HCT116 (cell line): ENCODE data around the gene RINL. TPM values are rescaled to one million over a fixed set of nuclear protein-coding genes. Genes with fewer than 3 reads are reported as not detected.

Source experiments
- ATAC-seq: fragments of 200-7000 bp; cut with Tn5 transposase; 2 replicates; pipeline ENCODE4 v1.9.1; 2020; ENCODE audit warnings: mild to moderate bottlenecking, moderate library complexity
- BruUV-seq: library from RNA; stranded (reverse); fragments of 400-500 nt; replicated peaks from 2 replicates; lab custom pipeline; 2021; lab: Mats Ljungman, UMichigan
- CTCF ChIA-PET: fragments of 300-600 bp; sonication (Branson Sonifier 250); formaldehyde crosslinking; loops from one replicate; lab custom pipeline; 2021; ENCODE audit warnings: antibody characterized with exemption; lab: Charles Lee
- POLR2A ChIA-PET: fragments of 300-600, 350-600 bp; sonication (Branson Sonifier 250); formaldehyde crosslinking; loops from one replicate; lab custom pipeline; 2021; ENCODE audit warnings: antibody characterized with exemption; lab: Charles Lee
- RAD21 ChIA-PET, 2 experiments: fragments of 300-600 bp; sonication (Branson Sonifier 250); formaldehyde crosslinking; loops; one replicate each; lab custom pipeline; 2023; ENCODE audit warnings: low total read pairs in 2 of 2; ENCODE audit not compliant: uncharacterized antibody in 2 of 2, unreplicated experiment in 2 of 2, low non-redundant PET in 1 of 2; lab: Charles Lee
- DNase-seq: peaks from one replicate; pipeline ENCODE4 v3.0.0-alpha.2; 2010; ENCODE audit warnings: low read depth, low spot score
- H2AFZ ChIP-seq: fragments of 200-600 bp; shearing (Covaris generic), sonication (generic); 2 replicates; pipeline ENCODE4 v1.6.1; 2017; ENCODE audit warnings: low read depth, mixed run types, mixed read lengths, antibody characterized with exemption, low read length; ENCODE audit not compliant: poor library complexity, severe bottlenecking
- H3K27ac ChIP-seq: 2 replicates; pipeline ENCODE4 v1.5.1; 2012; ENCODE audit warnings: low read depth, low read length
- H3K27me3 ChIP-seq: fragments of 200-600 bp; sonication (generic); 2 replicates; pipeline ENCODE4 v1.6.1; 2016; ENCODE audit warnings: mixed run types, low read length, mixed read lengths; ENCODE audit not compliant: insufficient read depth
- H3K36me3 ChIP-seq, 2 experiments: fragments of 200-500 bp in 1 of 2; fragments of 200-600 bp in 1 of 2; sonication (Bioruptor generic) in 1 of 2; sonication (generic) in 1 of 2; 2 replicates each; pipeline versions ENCODE4 v1.5.1 to v1.6.1; 2014 to 2016; ENCODE audit warnings: low read length in 2 of 2, inconsistent platforms in 1 of 2, mixed read lengths in 1 of 2, mixed run types in 1 of 2; ENCODE audit not compliant: insufficient read depth in 2 of 2, control insufficient read depth in 1 of 2
- H3K4me1 ChIP-seq, 2 experiments: fragments of 200-600 bp in 1 of 2; sonication (generic) in 1 of 2; 2 replicates each; pipeline versions ENCODE4 v1.5.1 to v1.6.1; 2012 to 2017; ENCODE audit warnings: low read length in 2 of 2, inconsistent platforms in 1 of 2, mild to moderate bottlenecking in 1 of 2, mixed read lengths in 1 of 2, mixed run types in 1 of 2, moderate library complexity in 1 of 2; ENCODE audit not compliant: insufficient read depth in 2 of 2, control insufficient read depth in 1 of 2
- H3K4me2 ChIP-seq: fragments of 200-600 bp; sonication (generic); 2 replicates; pipeline ENCODE4 v1.6.1; 2017; ENCODE audit warnings: mixed run types, low read length, mixed read lengths
- H3K4me3 ChIP-seq, 2 experiments: fragments of 200-600 bp in 1 of 2; sonication (generic) in 1 of 2; replicated peaks in 1 of 2; 2 replicates each; pipeline ENCODE4 v1.5.1; 2011 to 2016; ENCODE audit warnings: low read length in 2 of 2, control low read depth in 1 of 2, low read depth in 1 of 2, mild to moderate bottlenecking in 1 of 2, mixed read lengths in 1 of 2, mixed run types in 1 of 2
- H3K79me2 ChIP-seq: fragments of 200-600 bp; sonication (generic); 2 replicates; pipeline ENCODE4 v1.6.1; 2017; ENCODE audit warnings: mild to moderate bottlenecking, mixed run types, low read length, moderate library complexity, mixed read lengths; ENCODE audit not compliant: insufficient read depth
- H3K9ac ChIP-seq: fragments of 200-600 bp; sonication (generic); 2 replicates; pipeline ENCODE4 v1.6.1; 2016; ENCODE audit warnings: low read length, mixed read lengths
- H3K9me2 ChIP-seq: fragments of 200-600 bp; sonication (generic), shearing (Covaris generic); 2 replicates; pipeline ENCODE4 v1.6.1; 2017; ENCODE audit warnings: mixed run types, mild to moderate bottlenecking, moderate library complexity; ENCODE audit not compliant: insufficient read depth
- H3K9me3 ChIP-seq, 2 experiments: fragments of 200-500 bp in 1 of 2; fragments of 200-600 bp in 1 of 2; sonication (Bioruptor generic) in 1 of 2; sonication (generic) in 1 of 2; 2 replicates each; pipeline ENCODE4 v1.6.1; 2014 to 2017; ENCODE audit warnings: low read length in 2 of 2, mixed read lengths in 2 of 2, inconsistent platforms in 1 of 2, low read depth in 1 of 2, mild to moderate bottlenecking in 1 of 2, mixed run types in 1 of 2, moderate library complexity in 1 of 2; ENCODE audit not compliant: control insufficient read depth in 1 of 2, insufficient read depth in 1 of 2
- H4K20me1 ChIP-seq: fragments of 200-600 bp; sonication (generic), shearing (Covaris generic); 2 replicates; pipeline ENCODE4 v1.6.1; 2017; ENCODE audit warnings: mixed run types, mild to moderate bottlenecking, moderate library complexity; ENCODE audit not compliant: insufficient read depth
- ATF3 ChIP-seq: IDR thresholded peaks from 2 replicates; pipeline ENCODE4 v1.6.1; 2012
- CBX3 ChIP-seq: IDR thresholded peaks from 2 replicates; pipeline ENCODE4 v1.6.1; 2012; ENCODE audit warnings: low read depth
- CEBPB ChIP-seq: IDR thresholded peaks from 2 replicates; pipeline ENCODE4 v1.6.1; 2012; ENCODE audit warnings: low read depth
- CTCF ChIP-seq, 3 experiments: fragments of 200-600 bp in 1 of 3; sonication (generic) in 1 of 3; IDR thresholded peaks in 2 of 3; conservative IDR thresholded peaks in 1 of 3; 2 replicates each; pipeline ENCODE4 v1.5.1; 2012 to 2017; ENCODE audit warnings: low read depth in 2 of 3, low read length in 2 of 3, antibody characterized with exemption in 1 of 3, borderline replicate concordance in 1 of 3, control low read depth in 1 of 3, mild to moderate bottlenecking in 1 of 3, mixed read lengths in 1 of 3, mixed run types in 1 of 3, moderate library complexity in 1 of 3; ENCODE audit not compliant: insufficient read depth in 1 of 3
- EGR1 ChIP-seq: IDR thresholded peaks from 2 replicates; pipeline ENCODE4 v1.6.1; 2012; ENCODE audit warnings: low read depth
- EZH2 ChIP-seq: fragments of 200-600 bp; sonication (generic); IDR thresholded peaks from 2 replicates; pipeline ENCODE4 v1.6.1; 2017; ENCODE audit warnings: antibody characterized with exemption, mixed run types
- EZH2phosphoT487 ChIP-seq: fragments of 200-600 bp; IDR thresholded peaks from 2 replicates; pipeline ENCODE4 v1.6.1; 2018; ENCODE audit warnings: antibody characterized with exemption, borderline replicate concordance
- FOSL1 ChIP-seq: IDR thresholded peaks from 2 replicates; pipeline ENCODE4 v1.6.1; 2012; ENCODE audit warnings: low read depth
- JUND ChIP-seq: IDR thresholded peaks from 2 replicates; pipeline ENCODE4 v1.6.1; 2012
- MAX ChIP-seq: IDR thresholded peaks from 2 replicates; pipeline ENCODE4 v1.6.1; 2012
- POLR2A ChIP-seq: IDR thresholded peaks from 2 replicates; pipeline ENCODE4 v1.7.0; 2011; ENCODE audit warnings: borderline replicate concordance; ENCODE audit not compliant: insufficient read depth, insufficient read length; ENCODE audit errors: extremely low read depth
- POLR2AphosphoS5 ChIP-seq: IDR thresholded peaks from 2 replicates; pipeline ENCODE4 v1.6.1; 2011; ENCODE audit warnings: mild to moderate bottlenecking, low read depth, low read length, moderate library complexity
- RAD21 ChIP-seq: IDR thresholded peaks from 2 replicates; pipeline ENCODE4 v1.6.1; 2012; ENCODE audit warnings: low read depth, mild to moderate bottlenecking
- REST ChIP-seq: IDR thresholded peaks from 2 replicates; pipeline ENCODE4 v1.6.1; 2012; ENCODE audit warnings: low read depth
- SP1 ChIP-seq: IDR thresholded peaks from 2 replicates; pipeline ENCODE4 v1.6.1; 2012; ENCODE audit warnings: low read depth
- SRF ChIP-seq: IDR thresholded peaks from 2 replicates; pipeline ENCODE4 v1.6.1; 2012; ENCODE audit warnings: low read depth
- TCF7L2 ChIP-seq: IDR thresholded peaks from 2 replicates; pipeline ENCODE4 v1.7.0; 2011; ENCODE audit warnings: borderline replicate concordance, inconsistent platforms; ENCODE audit not compliant: insufficient read depth, insufficient read length; ENCODE audit errors: extremely low read depth
- YY1 ChIP-seq: IDR thresholded peaks from 2 replicates; pipeline ENCODE4 v1.6.1; 2011; ENCODE audit warnings: low read length, low read depth, moderate library complexity, mild to moderate bottlenecking; ENCODE audit not compliant: insufficient replicate concordance; ENCODE audit errors: extremely low read depth
- ZFX ChIP-seq: fragments of 450-650 bp; IDR thresholded peaks from 2 replicates; pipeline ENCODE4 v1.6.1; 2017
- ZNF274 ChIP-seq: fragments of 200-500 bp; sonication (Bioruptor generic); IDR thresholded peaks from 2 replicates; pipeline ENCODE4 v1.6.1; 2014; ENCODE audit warnings: mild to moderate bottlenecking, low read depth, low read length, inconsistent platforms
- intact Hi-C: fragments of 100-400 bp; cut with micrococcal nuclease; formaldehyde crosslinking; loops from 2 replicates; pipeline ENCODE4 v1.10.0; 2022
- total RNA-seq: library from RNA; stranded (reverse); gene quantifications from one replicate; pipeline ENCODE4 v1.2.1, GENCODE V29; 2021; ENCODE audit not compliant: unreplicated experiment

The RINL gene
- total RNA-seq, 1 experiment from 2014 or later = 28.6 TPM

GRCh38 chr19:38834104-38834490 lies 44.0 kb downstream of the RINL start:
- Histone ChIP-seq H2AFZ (no peak overlapping the region), H3K4me3 (no peak overlapping the region), H3K4me2 (no peak overlapping the region), H3K27ac (no peak overlapping the region), H3K9ac (no peak overlapping the region), H4K20me1 (peaks cover 3% of the 10 kb centered on the region; the same call in 1 of the 2 replicates), H3K36me3 (peaks cover 24 to 29% of the 10 kb centered on the region in 2 experiments; a peak in 3 of 4 replicates), H3K9me2 (no peaks in the 10 kb centered on the region), H3K4me1 (peaks cover 2 to 27% of the 10 kb centered on the region in 2 experiments; a peak in 3 of 4 replicates), H3K9me3 (no peaks in the 10 kb centered on the region), H3K79me2 (peaks cover 21% of the 10 kb centered on the region; the same call in 1 of the 2 replicates), H3K27me3 (no peaks in the 10 kb centered on the region)
- ATAC-seq = no peak
- POLR2A ChIA-PET = interaction anchor here (0.7 to 2.2 kb wide), 3 partner anchors 11 to 73 kb away, joined by 3 to 9 read pairs (median 7); no protein-coding TSS in a partner anchor
- intact Hi-C loops = loop anchor here (5.0 kb wide), 1 partner anchor 97 kb away; no protein-coding TSS in a partner anchor
- CTCF ChIA-PET = interaction anchor here (1.3 kb wide), 1 partner anchor 53 kb away, joined by 4 read pairs; no protein-coding TSS in a partner anchor
- no peak for TF ChIP-seq POLR2AphosphoS5
- no peak for TF ChIP-seq CEBPB
- no peak for TF ChIP-seq SP1
- no peak for TF ChIP-seq FOSL1
- TF ChIP-seq ZNF274 = no peak
- no peak for TF ChIP-seq EZH2
- no peak for TF ChIP-seq REST
- no peak for TF ChIP-seq RAD21
- TF ChIP-seq EGR1 = no peak
- TF ChIP-seq CTCF (IDR thresholded peaks at IDR 0.05 in 2 of 3, conservative IDR thresholded peaks at IDR 0.05 in 1 of 3; ENCODE audit: borderline replicate concordance in 1 of 3, insufficient read depth in 1 of 3, low read depth in 2 of 3, low read length in 2 of 3) = no peak
- no peak for TF ChIP-seq CBX3
- no peak for TF ChIP-seq JUND
- no peak for TF ChIP-seq MAX
- no peak for TF ChIP-seq ATF3
- TF ChIP-seq ZFX = no peak
- TF ChIP-seq POLR2A = no peak
- TF ChIP-seq EZH2phosphoT487 = no peak
- TF ChIP-seq SRF = no peak
- no peak for TF ChIP-seq YY1
- no peak for TF ChIP-seq TCF7L2
- no peak for DNase-seq
- BruUV-seq = no TSS peak
- RAD21 ChIA-PET = no interaction called here
